ENCODE data around the gene LIFR.

The LIFR gene

GRCh38 chr5:38462976-38463633 is 93.3 kb downstream of the LIFR start:
- no peaks in the 10 kb centered on the region for H3K36me3 ChIP-seq (ENCODE audit: control insufficient read depth, insufficient read depth, low read length)
- no peak for DNase-seq (ENCODE audit: extremely low read depth, insufficient read length)
- TF ChIP-seq, protein P1, sequence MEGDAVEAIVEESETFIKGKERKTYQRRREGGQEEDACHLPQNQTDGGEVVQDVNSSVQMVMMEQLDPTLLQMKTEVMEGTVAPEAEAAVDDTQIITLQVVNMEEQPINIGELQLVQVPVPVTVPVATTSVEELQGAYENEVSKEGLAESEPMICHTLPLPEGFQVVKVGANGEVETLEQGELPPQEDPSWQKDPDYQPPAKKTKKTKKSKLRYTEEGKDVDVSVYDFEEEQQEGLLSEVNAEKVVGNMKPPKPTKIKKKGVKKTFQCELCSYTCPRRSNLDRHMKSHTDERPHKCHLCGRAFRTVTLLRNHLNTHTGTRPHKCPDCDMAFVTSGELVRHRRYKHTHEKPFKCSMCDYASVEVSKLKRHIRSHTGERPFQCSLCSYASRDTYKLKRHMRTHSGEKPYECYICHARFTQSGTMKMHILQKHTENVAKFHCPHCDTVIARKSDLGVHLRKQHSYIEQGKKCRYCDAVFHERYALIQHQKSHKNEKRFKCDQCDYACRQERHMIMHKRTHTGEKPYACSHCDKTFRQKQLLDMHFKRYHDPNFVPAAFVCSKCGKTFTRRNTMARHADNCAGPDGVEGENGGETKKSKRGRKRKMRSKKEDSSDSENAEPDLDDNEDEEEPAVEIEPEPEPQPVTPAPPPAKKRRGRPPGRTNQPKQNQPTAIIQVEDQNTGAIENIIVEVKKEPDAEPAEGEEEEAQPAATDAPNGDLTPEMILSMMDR (IDR thresholded peaks at IDR 0.05; ENCODE audit: insufficient read depth, low read length, poor library complexity, severe bottlenecking): no peak
- H3K27me3 ChIP-seq (replicated peaks; ENCODE audit: control insufficient read depth, insufficient read depth, low read length): peaks cover 12% of the 10 kb centered on the region
- no peak overlapping the region for H3K4me3 ChIP-seq (replicated peaks; ENCODE audit: low read depth, low read length)

DNA sequence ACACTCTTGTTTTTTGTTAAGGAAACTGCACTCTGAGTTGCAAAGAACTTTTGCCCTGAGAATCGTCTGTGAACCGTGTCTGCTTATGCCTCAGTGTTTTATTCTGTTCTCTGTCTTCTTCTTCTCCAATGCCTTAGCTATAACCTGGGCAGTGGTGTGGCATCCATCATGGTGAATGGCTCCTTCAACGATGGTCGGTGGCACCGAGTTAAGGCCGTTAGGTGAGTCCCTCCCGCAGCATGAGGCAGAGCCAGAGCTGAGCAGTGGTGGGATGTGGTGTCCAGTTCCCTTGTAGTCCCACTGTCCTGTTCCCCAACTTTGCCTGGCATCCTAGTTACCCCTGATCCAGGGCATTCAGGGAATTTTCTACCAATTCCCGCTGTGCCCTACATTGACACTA is 98.3 kb downstream of the LIFR start:
- no peak for DNase-seq (ENCODE audit: extremely low read depth, insufficient read length)
- peaks cover 6% of the 10 kb centered on the region for H3K27me3 ChIP-seq (replicated peaks; ENCODE audit: control insufficient read depth, insufficient read depth, low read length)

DNA sequence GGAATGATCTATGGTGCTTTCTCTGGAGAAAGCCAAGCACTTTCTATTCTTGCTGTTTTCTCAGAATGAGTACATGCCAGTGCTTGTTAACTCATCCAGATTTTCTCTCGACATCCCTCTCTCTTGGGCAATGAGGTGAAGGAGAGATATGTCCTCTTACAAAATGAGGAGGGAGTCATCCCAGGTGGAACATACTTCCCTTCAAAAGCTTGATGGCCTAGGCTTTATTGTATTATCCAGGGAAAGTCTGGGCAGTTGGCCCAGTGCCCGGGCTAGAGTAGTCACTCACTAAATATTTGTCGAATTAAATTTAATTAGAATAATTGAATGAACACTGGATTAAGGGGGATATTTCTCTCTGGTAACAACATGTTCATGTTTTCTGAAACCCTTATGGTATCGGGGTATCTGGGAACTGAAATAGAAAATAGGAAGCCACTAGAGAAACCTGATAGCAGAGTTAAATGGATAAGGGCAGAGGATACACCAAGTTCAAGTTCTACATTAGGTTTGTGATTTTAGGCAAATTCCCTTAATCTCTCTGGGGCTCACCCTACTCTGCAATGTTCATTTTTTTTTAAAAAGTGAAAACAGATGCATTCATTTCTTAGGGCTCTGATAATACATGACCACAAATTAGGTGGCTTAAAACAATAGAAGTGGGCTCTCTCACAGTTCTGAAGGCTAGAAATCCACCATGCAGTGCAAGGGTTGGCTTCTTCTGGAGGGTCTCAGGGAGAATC is 99.6 kb downstream of the LIFR start:
- no peaks in the 10 kb centered on the region for H3K36me3 ChIP-seq (ENCODE audit: control insufficient read depth, insufficient read depth, low read length)
- no peak overlapping the region for H3K4me3 ChIP-seq (replicated peaks; ENCODE audit: low read depth, low read length)
- H3K27me3 ChIP-seq (replicated peaks; ENCODE audit: control insufficient read depth, insufficient read depth, low read length): peaks cover 4% of the 10 kb centered on the region
- TF ChIP-seq, protein P1 (IDR thresholded peaks at IDR 0.05; ENCODE audit: insufficient read depth, low read length, poor library complexity, severe bottlenecking): no peak
- DNase-seq (ENCODE audit: extremely low read depth, insufficient read length): no peak

More for the DNA sequence above, 98.3 kb downstream of the LIFR start:
- Histone ChIP-seq H3K36me3 (ENCODE audit: control insufficient read depth, insufficient read depth, low read length) (no peaks in the 10 kb centered on the region), H3K4me3 (replicated peaks; ENCODE audit: low read depth, low read length) (no peak overlapping the region)
- TF ChIP-seq, protein P1 (IDR thresholded peaks at IDR 0.05; ENCODE audit: insufficient read depth, low read length, poor library complexity, severe bottlenecking): no peak

DNA sequence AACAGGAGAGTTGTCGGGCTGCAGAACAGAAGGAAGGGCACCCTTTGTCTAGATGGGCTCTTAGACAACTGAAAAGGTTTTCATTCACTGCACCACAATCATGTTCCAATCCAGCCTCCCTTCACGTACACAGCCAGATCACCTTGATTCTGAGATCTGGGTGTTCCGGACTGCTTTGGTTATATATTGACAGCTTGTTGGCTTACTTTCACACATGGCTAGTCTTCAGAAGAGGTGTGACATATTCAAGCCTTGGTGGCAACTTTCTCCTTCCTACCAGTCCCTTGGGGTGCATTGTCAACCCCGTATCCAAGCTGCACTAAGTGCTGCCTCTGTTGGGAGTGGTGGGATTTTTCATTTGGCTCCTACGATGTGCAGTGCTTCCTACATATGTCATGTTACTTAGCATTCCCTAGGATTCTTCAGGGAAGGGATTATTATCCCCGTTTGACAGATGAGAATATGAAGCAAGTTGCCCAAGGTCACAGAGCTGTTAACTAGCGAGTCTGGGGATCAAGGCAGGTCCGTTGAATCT is 100.6 kb downstream of the LIFR start:
- H3K27me3 ChIP-seq (replicated peaks; ENCODE audit: control insufficient read depth, insufficient read depth, low read length): peaks cover 4% of the 10 kb centered on the region
- no peaks in the 10 kb centered on the region for H3K36me3 ChIP-seq (ENCODE audit: control insufficient read depth, insufficient read depth, low read length)
- no peak overlapping the region for H3K4me3 ChIP-seq (replicated peaks; ENCODE audit: low read depth, low read length)
- TF ChIP-seq, protein P1 (IDR thresholded peaks at IDR 0.05; ENCODE audit: insufficient read depth, low read length, poor library complexity, severe bottlenecking): no peak
- DNase-seq (ENCODE audit: extremely low read depth, insufficient read length): no peak

GRCh38 chr5:38453921-38454320 is 102.5 kb downstream of the LIFR start:
- DNase-seq (ENCODE audit: extremely low read depth, insufficient read length): no peak
- TF ChIP-seq, protein P1 (IDR thresholded peaks at IDR 0.05; ENCODE audit: insufficient read depth, low read length, poor library complexity, severe bottlenecking): no peak
- Histone ChIP-seq H3K4me3 (replicated peaks; ENCODE audit: low read depth, low read length) (no peak overlapping the region), H3K27me3 (replicated peaks; ENCODE audit: control insufficient read depth, insufficient read depth, low read length) (peaks cover 2% of the 10 kb centered on the region), H3K36me3 (ENCODE audit: control insufficient read depth, insufficient read depth, low read length) (no peaks in the 10 kb centered on the region)
